ENCODE data around the gene ADAMTS2. TPM values are rescaled to one million over a fixed set of nuclear protein-coding genes. Genes with fewer than 3 reads are reported as not detected.

ADAMTS2 gene
- total and polyA plus RNA-seq, 2 donors (not counting 1 experiment from before 2014, with no cell fraction given): 16.2 to 70.2 TPM

DNA sequence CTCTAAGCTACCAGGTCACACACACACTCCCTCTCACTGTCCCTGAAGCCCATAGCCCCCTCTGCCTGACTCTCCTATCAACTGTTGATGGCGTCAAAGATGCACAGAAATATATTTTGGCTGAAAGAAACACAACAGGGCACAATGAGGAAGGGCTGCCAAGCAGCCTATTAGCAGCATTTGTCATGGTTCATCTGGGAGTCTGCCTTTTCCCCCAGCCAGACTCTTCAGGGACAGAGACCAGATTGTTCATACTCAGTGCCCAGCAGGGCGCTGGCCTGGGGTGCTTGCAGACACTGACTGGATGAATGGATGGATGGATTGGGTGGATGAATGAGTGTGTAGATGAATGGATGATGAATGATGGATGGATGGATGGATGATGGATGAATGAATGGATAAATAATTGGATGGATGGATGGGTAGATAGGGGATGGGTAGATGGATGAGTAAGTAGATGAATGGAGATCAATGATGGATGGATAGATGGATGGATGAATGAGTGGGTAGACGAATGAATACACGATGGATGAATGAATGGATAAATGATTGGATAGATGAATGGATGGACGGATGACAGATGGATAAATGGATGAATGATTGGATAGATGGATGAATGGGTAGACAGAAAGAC is 90.5 kb downstream of the ADAMTS2 start:
- H2AFZ ChIP-seq (ENCODE audit: low read length): no peak overlapping the region
- no peaks in the 10 kb centered on the region for H4K20me1 ChIP-seq (ENCODE audit: control insufficient read depth, extremely low read depth, insufficient read depth, low read length)
- no peak for DNase-seq (ENCODE audit: low read depth in 2 of 2)
- H3K9me3 ChIP-seq (ENCODE audit: control insufficient read depth, insufficient read depth, low read depth, low read length): no peaks in the 10 kb centered on the region
- H3K4me2 ChIP-seq (ENCODE audit: extremely low read depth, insufficient read depth, low read length): no peak overlapping the region
- H3K4me1 ChIP-seq (ENCODE audit: control insufficient read depth, extremely low read depth, insufficient read depth, low read length): peaks cover 14% of the 10 kb centered on the region
- no peaks in the 10 kb centered on the region for H3K27me3 ChIP-seq (ENCODE audit: control insufficient read depth, insufficient read depth, low read length)
- H3K79me2 ChIP-seq (ENCODE audit: control insufficient read depth, insufficient read depth, low read length): peaks cover 28% of the 10 kb centered on the region
- no peak overlapping the region for H3K4me3 ChIP-seq (replicated peaks in 1 of 4; ENCODE audit: control extremely low read depth in 1 of 4, insufficient read depth in 1 of 4, low read depth in 3 of 4, low read length in 4 of 4)
- no peak for TF ChIP-seq CTCF (conservative IDR thresholded peaks at IDR 0.05 in 1 of 2, IDR thresholded peaks at IDR 0.05 in 1 of 2; ENCODE audit: low read depth in 1 of 2, low read length in 2 of 2)
- TF ChIP-seq EZH2 (IDR thresholded peaks at IDR 0.05; ENCODE audit: low read length, missing control alignments): no peak
- H3K36me3 ChIP-seq (ENCODE audit: control insufficient read depth, insufficient read depth, low read length): peaks cover 6% of the 10 kb centered on the region
- H3K9ac ChIP-seq (ENCODE audit: insufficient read depth, low read length): no peak overlapping the region
- H3K27ac ChIP-seq (ENCODE audit: insufficient read depth, low read length): no peak overlapping the region

DNA sequence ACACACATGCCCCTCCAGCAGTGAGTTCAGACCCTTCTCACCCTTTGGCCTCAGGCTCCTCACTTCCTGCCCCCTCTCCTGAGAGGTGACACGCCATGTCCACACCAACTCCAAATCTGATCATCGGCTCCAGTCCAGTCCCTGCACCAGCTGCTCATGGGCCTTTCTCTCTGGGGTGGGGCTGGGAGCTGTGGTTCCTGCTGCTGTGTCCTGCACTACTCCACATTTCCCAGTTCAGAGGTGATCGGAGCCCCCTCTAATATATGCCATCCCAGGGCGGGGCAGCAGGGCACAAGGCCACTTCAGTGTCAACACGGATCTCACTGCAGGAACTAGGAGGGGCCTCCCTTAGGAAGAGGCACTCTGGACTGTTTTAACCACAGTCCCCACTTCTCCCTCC is 91.5 kb downstream of the ADAMTS2 start:
- Histone ChIP-seq H3K27ac (ENCODE audit: insufficient read depth, low read length) (no peak overlapping the region), H3K4me2 (ENCODE audit: extremely low read depth, insufficient read depth, low read length) (no peak overlapping the region), H3K79me2 (ENCODE audit: control insufficient read depth, insufficient read depth, low read length) (peaks cover 29% of the 10 kb centered on the region), H3K27me3 (ENCODE audit: control insufficient read depth, insufficient read depth, low read length) (no peaks in the 10 kb centered on the region), H2AFZ (ENCODE audit: low read length) (no peak overlapping the region), H3K4me3 (replicated peaks in 1 of 4; ENCODE audit: control extremely low read depth in 1 of 4, insufficient read depth in 1 of 4, low read depth in 3 of 4, low read length in 4 of 4) (no peak overlapping the region), H3K9me3 (ENCODE audit: control insufficient read depth, insufficient read depth, low read depth, low read length) (no peaks in the 10 kb centered on the region), H4K20me1 (ENCODE audit: control insufficient read depth, extremely low read depth, insufficient read depth, low read length) (no peaks in the 10 kb centered on the region), H3K9ac (ENCODE audit: insufficient read depth, low read length) (no peak overlapping the region), H3K36me3 (ENCODE audit: control insufficient read depth, insufficient read depth, low read length) (peaks cover 6% of the 10 kb centered on the region), H3K4me1 (ENCODE audit: control insufficient read depth, extremely low read depth, insufficient read depth, low read length) (peaks cover 6% of the 10 kb centered on the region)
- no peak for DNase-seq (ENCODE audit: low read depth in 2 of 2)
- TF ChIP-seq EZH2 (IDR thresholded peaks at IDR 0.05; ENCODE audit: low read length, missing control alignments): no peak
- no peak for TF ChIP-seq CTCF (conservative IDR thresholded peaks at IDR 0.05 in 1 of 2, IDR thresholded peaks at IDR 0.05 in 1 of 2; ENCODE audit: low read depth in 1 of 2, low read length in 2 of 2)

- H3K27ac ChIP-seq (ENCODE audit: insufficient read depth, low read length): no peak overlapping the region
- no peaks in the 10 kb centered on the region for H3K9me3 ChIP-seq (ENCODE audit: control insufficient read depth, insufficient read depth, low read depth, low read length)
- no peaks in the 10 kb centered on the region for H3K4me1 ChIP-seq (ENCODE audit: control insufficient read depth, extremely low read depth, insufficient read depth, low read length)
- no peak overlapping the region for H3K9ac ChIP-seq (ENCODE audit: insufficient read depth, low read length)
- H3K27me3 ChIP-seq (ENCODE audit: control insufficient read depth, insufficient read depth, low read length): no peaks in the 10 kb centered on the region
- H3K79me2 ChIP-seq (ENCODE audit: control insufficient read depth, insufficient read depth, low read length): peaks cover 24% of the 10 kb centered on the region
- no peak overlapping the region for H2AFZ ChIP-seq (ENCODE audit: low read length)
- DNase-seq (ENCODE audit: low read depth in 2 of 2): no peak
- H4K20me1 ChIP-seq (ENCODE audit: control insufficient read depth, extremely low read depth, insufficient read depth, low read length): no peaks in the 10 kb centered on the region
- no peak overlapping the region for H3K4me2 ChIP-seq (ENCODE audit: extremely low read depth, insufficient read depth, low read length)
- H3K36me3 ChIP-seq (ENCODE audit: control insufficient read depth, insufficient read depth, low read length): peaks cover 6% of the 10 kb centered on the region
- no peak overlapping the region for H3K4me3 ChIP-seq (replicated peaks in 1 of 4; ENCODE audit: control extremely low read depth in 1 of 4, insufficient read depth in 1 of 4, low read depth in 3 of 4, low read length in 4 of 4)
- TF ChIP-seq EZH2 (IDR thresholded peaks at IDR 0.05; ENCODE audit: low read length, missing control alignments) (no peak), CTCF (conservative IDR thresholded peaks at IDR 0.05 in 1 of 2, IDR thresholded peaks at IDR 0.05 in 1 of 2; ENCODE audit: low read depth in 1 of 2, low read length in 2 of 2) (no peak)
Observed at GRCh38 chr5:179251276-179251969, 93.8 kb downstream of the ADAMTS2 start.
